Esophagus squamous epithelium (tissue), 4 donors: Measurements from ENCODE around the gene NOX3.

Experiments
- POLR2A ChIP-seq, 4 donors: fragments of 450-650 bp; IDR thresholded peaks; one replicate each; pipeline ENCODE4 v1.6.1; 2017; ENCODE audit warnings: antibody characterized with exemption in 4 of 4, mild to moderate bottlenecking in 4 of 4, moderate library complexity in 3 of 4
- TF ChIP-seq, protein P1 (sequence below), 6 experiments: fragments of 450-650 bp in 4 of 6; fragments of 200-600 bp in 2 of 6; sonication (generic) in 2 of 6; IDR thresholded peaks; one replicate each; pipeline ENCODE4 v1.5.1; 2016 to 2019; ENCODE audit warnings: antibody characterized with exemption in 6 of 6, mild to moderate bottlenecking in 4 of 6, moderate library complexity in 4 of 6

GRCh38 chr6:155440398-155441111 is 15.1 kb downstream of the NOX3 start:
- TF ChIP-seq, protein P1, sequence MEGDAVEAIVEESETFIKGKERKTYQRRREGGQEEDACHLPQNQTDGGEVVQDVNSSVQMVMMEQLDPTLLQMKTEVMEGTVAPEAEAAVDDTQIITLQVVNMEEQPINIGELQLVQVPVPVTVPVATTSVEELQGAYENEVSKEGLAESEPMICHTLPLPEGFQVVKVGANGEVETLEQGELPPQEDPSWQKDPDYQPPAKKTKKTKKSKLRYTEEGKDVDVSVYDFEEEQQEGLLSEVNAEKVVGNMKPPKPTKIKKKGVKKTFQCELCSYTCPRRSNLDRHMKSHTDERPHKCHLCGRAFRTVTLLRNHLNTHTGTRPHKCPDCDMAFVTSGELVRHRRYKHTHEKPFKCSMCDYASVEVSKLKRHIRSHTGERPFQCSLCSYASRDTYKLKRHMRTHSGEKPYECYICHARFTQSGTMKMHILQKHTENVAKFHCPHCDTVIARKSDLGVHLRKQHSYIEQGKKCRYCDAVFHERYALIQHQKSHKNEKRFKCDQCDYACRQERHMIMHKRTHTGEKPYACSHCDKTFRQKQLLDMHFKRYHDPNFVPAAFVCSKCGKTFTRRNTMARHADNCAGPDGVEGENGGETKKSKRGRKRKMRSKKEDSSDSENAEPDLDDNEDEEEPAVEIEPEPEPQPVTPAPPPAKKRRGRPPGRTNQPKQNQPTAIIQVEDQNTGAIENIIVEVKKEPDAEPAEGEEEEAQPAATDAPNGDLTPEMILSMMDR (IDR thresholded peaks at IDR 0.05) = no peak
- TF ChIP-seq POLR2A (IDR thresholded peaks at IDR 0.05) = no peak
